Loucy (cell line): ENCODE results near the gene QRFP.

ENCODE experiments used
- H2AFZ ChIP-seq: fragments of 200-600 bp; sonication (generic); 2 replicates; pipeline ENCODE4 v1.6.0; 2016; ENCODE audit warnings: antibody characterized with exemption, mild to moderate bottlenecking, low read length, moderate library complexity
- H3F3A ChIP-seq: fragments of 200-600 bp; 2 replicates; pipeline ENCODE4 v1.6.0; 2016; ENCODE audit warnings: antibody characterized with exemption, low read depth, mild to moderate bottlenecking
- H3K27me3 ChIP-seq: fragments of 200-600 bp; sonication (generic); 2 replicates; pipeline ENCODE4 v1.6.1; 2014; ENCODE audit warnings: low read length, mild to moderate bottlenecking; ENCODE audit not compliant: insufficient read depth, poor library complexity, severe bottlenecking
- H3K36me3 ChIP-seq: fragments of 200-600 bp; sonication (generic); 2 replicates; pipeline ENCODE4 v1.6.1; 2016; ENCODE audit warnings: low read length; ENCODE audit not compliant: insufficient read depth
- H3K4me1 ChIP-seq: fragments of 200-600 bp; sonication (generic); 2 replicates; pipeline ENCODE4 v1.5.1; 2014; ENCODE audit warnings: low read length, mild to moderate bottlenecking; ENCODE audit not compliant: insufficient read depth, poor library complexity, severe bottlenecking
- H3K4me2 ChIP-seq: fragments of 200-600 bp; sonication (generic); 2 replicates; pipeline ENCODE4 v1.6.0; 2014; ENCODE audit warnings: antibody characterized with exemption, low read length, low read depth, mild to moderate bottlenecking; ENCODE audit not compliant: poor library complexity, severe bottlenecking
- H3K4me3 ChIP-seq: fragments of 200-600 bp; sonication (generic); 2 replicates; pipeline ENCODE4 v1.5.1; 2014; ENCODE audit warnings: low read length, mild to moderate bottlenecking, mixed read lengths; ENCODE audit not compliant: poor library complexity, severe bottlenecking
- H3K79me2 ChIP-seq: fragments of 200-600 bp; sonication (generic); 2 replicates; pipeline ENCODE4 v1.6.1; 2014; ENCODE audit warnings: low read length; ENCODE audit not compliant: insufficient read depth
- H3K9ac ChIP-seq: fragments of 200-600 bp; sonication (generic); 2 replicates; pipeline ENCODE4 v1.6.0; 2014; ENCODE audit warnings: mild to moderate bottlenecking, low read depth, low read length, moderate library complexity; ENCODE audit not compliant: poor library complexity, severe bottlenecking
- H3K9me2 ChIP-seq: fragments of 200-600 bp; sonication (generic); replicated peaks from 2 replicates; pipeline ENCODE4 v1.6.1; 2016; ENCODE audit warnings: low read depth, low read length, mixed read lengths
- H3K9me3 ChIP-seq: fragments of 200-600 bp; sonication (generic); 2 replicates; pipeline ENCODE4 v1.6.1; 2014; ENCODE audit warnings: mild to moderate bottlenecking, antibody characterized with exemption, low read length, low read depth; ENCODE audit not compliant: insufficient read depth
- H4K20me1 ChIP-seq: fragments of 200-600 bp; sonication (generic); 2 replicates; pipeline ENCODE4 v1.6.0; 2014; ENCODE audit warnings: antibody characterized with exemption, low read length, mild to moderate bottlenecking; ENCODE audit not compliant: insufficient read depth, poor library complexity, severe bottlenecking
- EZH2phosphoT487 ChIP-seq: fragments of 200-600 bp; IDR thresholded peaks from 2 replicates; pipeline ENCODE4 v1.6.1; 2018; ENCODE audit warnings: antibody characterized with exemption, mild to moderate bottlenecking, moderate library complexity, borderline replicate concordance
- TF ChIP-seq, protein P1 (sequence below): fragments of 200-600 bp; sonication (generic); conservative IDR thresholded peaks from 2 replicates; pipeline ENCODE4 v1.5.1; 2014; ENCODE audit warnings: mild to moderate bottlenecking, antibody characterized with exemption, low read length

QRFP gene

DNA sequence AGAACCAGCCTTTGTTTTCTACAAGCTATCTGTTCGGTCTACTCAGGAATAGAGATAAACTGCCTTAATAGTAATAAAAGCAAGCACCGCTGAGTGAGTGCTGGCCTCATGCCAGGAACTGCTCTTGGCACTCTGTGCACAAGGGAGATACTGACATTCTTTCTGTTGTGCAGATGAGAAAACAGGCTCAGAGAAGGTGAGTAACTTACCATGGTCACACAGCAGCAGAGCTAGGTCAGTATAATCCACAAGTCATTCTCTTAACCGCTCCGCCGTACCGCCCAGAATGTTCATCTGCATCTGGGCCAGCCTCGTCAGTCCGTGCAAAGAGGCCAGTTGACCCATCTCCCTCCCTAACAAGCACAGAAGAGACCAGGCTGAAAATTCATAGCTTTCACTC, 27.4 kb downstream of the QRFP start:
- H2AFZ ChIP-seq = no peak overlapping the region
- no peaks in the 10 kb centered on the region for H3K4me1 ChIP-seq
- H3K27me3 ChIP-seq = no peaks in the 10 kb centered on the region
- no peak overlapping the region for H3K4me3 ChIP-seq
- H3K36me3 ChIP-seq = peaks cover 33% of the 10 kb centered on the region; the same call in 1 of the 2 replicates
- TF ChIP-seq, protein P1, sequence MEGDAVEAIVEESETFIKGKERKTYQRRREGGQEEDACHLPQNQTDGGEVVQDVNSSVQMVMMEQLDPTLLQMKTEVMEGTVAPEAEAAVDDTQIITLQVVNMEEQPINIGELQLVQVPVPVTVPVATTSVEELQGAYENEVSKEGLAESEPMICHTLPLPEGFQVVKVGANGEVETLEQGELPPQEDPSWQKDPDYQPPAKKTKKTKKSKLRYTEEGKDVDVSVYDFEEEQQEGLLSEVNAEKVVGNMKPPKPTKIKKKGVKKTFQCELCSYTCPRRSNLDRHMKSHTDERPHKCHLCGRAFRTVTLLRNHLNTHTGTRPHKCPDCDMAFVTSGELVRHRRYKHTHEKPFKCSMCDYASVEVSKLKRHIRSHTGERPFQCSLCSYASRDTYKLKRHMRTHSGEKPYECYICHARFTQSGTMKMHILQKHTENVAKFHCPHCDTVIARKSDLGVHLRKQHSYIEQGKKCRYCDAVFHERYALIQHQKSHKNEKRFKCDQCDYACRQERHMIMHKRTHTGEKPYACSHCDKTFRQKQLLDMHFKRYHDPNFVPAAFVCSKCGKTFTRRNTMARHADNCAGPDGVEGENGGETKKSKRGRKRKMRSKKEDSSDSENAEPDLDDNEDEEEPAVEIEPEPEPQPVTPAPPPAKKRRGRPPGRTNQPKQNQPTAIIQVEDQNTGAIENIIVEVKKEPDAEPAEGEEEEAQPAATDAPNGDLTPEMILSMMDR = no peak
- TF ChIP-seq EZH2phosphoT487 = no peak
- peaks cover 4% of the 10 kb centered on the region for H4K20me1 ChIP-seq
- H3K9ac ChIP-seq = no peak overlapping the region
- no peaks in the 10 kb centered on the region for H3K9me2 ChIP-seq
- H3K4me2 ChIP-seq = no peak overlapping the region
- no peaks in the 10 kb centered on the region for H3K9me3 ChIP-seq
- H3F3A ChIP-seq = no peaks in the 10 kb centered on the region
- H3K79me2 ChIP-seq = no peaks in the 10 kb centered on the region

DNA sequence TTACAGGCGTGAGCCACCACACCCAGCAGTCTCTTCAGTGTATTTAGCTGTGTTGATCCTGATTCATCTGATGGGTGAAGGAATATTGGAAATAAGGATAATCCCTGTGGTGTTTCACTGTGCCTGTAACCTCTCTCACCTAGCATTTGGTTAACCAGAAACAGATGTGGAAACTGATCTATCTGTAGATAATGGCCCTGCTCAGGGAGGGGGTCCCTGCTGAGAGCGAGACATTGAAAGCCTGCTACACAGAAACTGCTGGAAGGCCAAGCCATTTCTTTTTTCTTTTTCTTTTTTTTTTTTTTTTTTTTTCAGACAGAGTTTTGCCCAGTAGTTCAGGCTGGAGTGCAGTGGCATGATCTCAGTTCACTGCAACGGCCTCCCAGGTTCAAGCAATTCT, 28.4 kb downstream of the QRFP start:
- no peak overlapping the region for H3K4me3 ChIP-seq
- no peak overlapping the region for H2AFZ ChIP-seq
- H3K27me3 ChIP-seq = no peaks in the 10 kb centered on the region
- H3K9me3 ChIP-seq = no peaks in the 10 kb centered on the region
- no peaks in the 10 kb centered on the region for H3K79me2 ChIP-seq
- H3K4me2 ChIP-seq = no peak overlapping the region
- peaks cover 27% of the 10 kb centered on the region; the same call in 1 of the 2 replicates for H3K36me3 ChIP-seq
- H3K9me2 ChIP-seq = no peaks in the 10 kb centered on the region
- TF ChIP-seq EZH2phosphoT487 = no peak
- TF ChIP-seq, protein P1 = no peak
- no peak overlapping the region for H3K9ac ChIP-seq
- no peaks in the 10 kb centered on the region for H3K4me1 ChIP-seq
- H3F3A ChIP-seq = no peaks in the 10 kb centered on the region
- H4K20me1 ChIP-seq = peaks cover 4% of the 10 kb centered on the region

DNA sequence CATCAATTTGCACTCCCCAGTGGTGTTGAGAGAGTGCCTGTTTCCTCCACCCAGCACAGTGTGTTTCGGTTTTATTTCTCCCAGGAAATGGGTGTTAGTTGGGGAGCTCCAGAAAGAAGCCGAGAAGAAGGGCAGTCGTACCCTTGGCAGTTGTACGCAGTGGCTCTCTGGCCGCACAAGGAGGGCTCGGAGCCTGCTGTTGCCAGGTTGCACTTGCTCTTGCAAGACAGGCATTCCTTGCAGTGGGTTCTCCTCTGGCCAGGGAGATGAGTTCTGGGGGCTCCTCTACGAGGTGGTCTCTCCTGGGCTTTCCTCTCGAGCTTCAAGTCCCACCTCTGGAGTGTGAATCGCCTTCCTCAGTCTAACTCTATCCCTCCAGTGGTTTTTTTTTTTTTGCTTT, 29.1 kb downstream of the QRFP start:
- H3K9me2 ChIP-seq = no peaks in the 10 kb centered on the region
- no peak for TF ChIP-seq EZH2phosphoT487
- TF ChIP-seq, protein P1 = no peak
- no peak overlapping the region for H3K9ac ChIP-seq
- peaks cover 4% of the 10 kb centered on the region for H4K20me1 ChIP-seq
- H3K36me3 ChIP-seq = peaks cover 27% of the 10 kb centered on the region; the same call in 1 of the 2 replicates
- H3K4me3 ChIP-seq = no peak overlapping the region
- no peaks in the 10 kb centered on the region for H3K27me3 ChIP-seq
- H3K4me1 ChIP-seq = no peaks in the 10 kb centered on the region
- H3F3A ChIP-seq = no peaks in the 10 kb centered on the region
- no peaks in the 10 kb centered on the region for H3K79me2 ChIP-seq
- no peak overlapping the region for H3K4me2 ChIP-seq
- no peak overlapping the region for H2AFZ ChIP-seq
- H3K9me3 ChIP-seq = no peaks in the 10 kb centered on the region
